Measurements from ENCODE around the gene SMURF1. TPM values are rescaled to one million over a fixed set of nuclear protein-coding genes. Genes with fewer than 3 reads are reported as not detected.

The SMURF1 gene
- total RNA-seq, 6 experiments from 2014 or later, result 8.8 to 14.1 (median 10.9) TPM

GRCh38 chr7:99096124-99096887 lies 47.6 kb downstream of the SMURF1 start:
- 30% methylated on average over 6 of the region's 6 CpGs for WGBS (ENCODE audit: insufficient coverage, low coverage, low lambda C conversion rate, missing lambda C conversion rate)
- H3K4me3 ChIP-seq, result no peak overlapping the region

GRCh38 chr7:99095698-99096097 lies 48.2 kb downstream of the SMURF1 start:
- Histone ChIP-seq H3K27me3 (no peaks in the 10 kb centered on the region), H3K4me3 (no peak overlapping the region), H3K9me3 (no peaks in the 10 kb centered on the region), H3K27ac (peak overlapping the region; percentile 45 to 86 (median 80)), H3K4me1 (peaks cover 0 to 62% (median 30%) of the 10 kb centered on the region in 4 donors), H3K36me3 (no peaks in the 10 kb centered on the region)
- ATAC-seq (peak in 2 of 4 donors; percentile 7 to 19), DNase-seq (no peak)
- WGBS (ENCODE audit: insufficient coverage, low coverage, low lambda C conversion rate, missing lambda C conversion rate), result 48% methylated on average over 2 of the region's 3 CpGs
- intact Hi-C loops (cut with DNase I), result no loop called here
- TF ChIP-seq, protein P1, sequence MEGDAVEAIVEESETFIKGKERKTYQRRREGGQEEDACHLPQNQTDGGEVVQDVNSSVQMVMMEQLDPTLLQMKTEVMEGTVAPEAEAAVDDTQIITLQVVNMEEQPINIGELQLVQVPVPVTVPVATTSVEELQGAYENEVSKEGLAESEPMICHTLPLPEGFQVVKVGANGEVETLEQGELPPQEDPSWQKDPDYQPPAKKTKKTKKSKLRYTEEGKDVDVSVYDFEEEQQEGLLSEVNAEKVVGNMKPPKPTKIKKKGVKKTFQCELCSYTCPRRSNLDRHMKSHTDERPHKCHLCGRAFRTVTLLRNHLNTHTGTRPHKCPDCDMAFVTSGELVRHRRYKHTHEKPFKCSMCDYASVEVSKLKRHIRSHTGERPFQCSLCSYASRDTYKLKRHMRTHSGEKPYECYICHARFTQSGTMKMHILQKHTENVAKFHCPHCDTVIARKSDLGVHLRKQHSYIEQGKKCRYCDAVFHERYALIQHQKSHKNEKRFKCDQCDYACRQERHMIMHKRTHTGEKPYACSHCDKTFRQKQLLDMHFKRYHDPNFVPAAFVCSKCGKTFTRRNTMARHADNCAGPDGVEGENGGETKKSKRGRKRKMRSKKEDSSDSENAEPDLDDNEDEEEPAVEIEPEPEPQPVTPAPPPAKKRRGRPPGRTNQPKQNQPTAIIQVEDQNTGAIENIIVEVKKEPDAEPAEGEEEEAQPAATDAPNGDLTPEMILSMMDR (IDR thresholded peaks at IDR 0.05), result no peak
- TF ChIP-seq POLR2A (IDR thresholded peaks at IDR 0.05), result no peak

More at GRCh38 chr7:99096124-99096887, 47.6 kb downstream of the SMURF1 start:
- Histone ChIP-seq H3K36me3 (no peaks in the 10 kb centered on the region), H3K27me3 (no peaks in the 10 kb centered on the region), H3K4me1 (peaks cover 0 to 59% (median 28%) of the 10 kb centered on the region in 4 donors), H3K9me3 (no peaks in the 10 kb centered on the region), H3K27ac (peak overlapping the region; percentile 45 to 86 (median 80))
- no peak for TF ChIP-seq POLR2A (IDR thresholded peaks at IDR 0.05)
- TF ChIP-seq, protein P1 (IDR thresholded peaks at IDR 0.05), result no peak
- DNase-seq (peak in 1 of 3 donors; percentile 59), ATAC-seq (peak; percentile 67 to 83 (median 71))
- intact Hi-C loops (cut with DNase I), result no loop called here

GRCh38 chr7:99094401-99094800 lies 49.5 kb downstream of the SMURF1 start:
- no peaks in the 10 kb centered on the region for H3K9me3 ChIP-seq
- peak overlapping the region in 1 of 3 donors; percentile 86 for H3K27ac ChIP-seq
- intact Hi-C loops (cut with DNase I), result no loop called here
- ATAC-seq, result no peak
- no peaks in the 10 kb centered on the region for H3K27me3 ChIP-seq
- TF ChIP-seq, protein P1 (IDR thresholded peaks at IDR 0.05), result no peak
- no peak for TF ChIP-seq POLR2A (IDR thresholded peaks at IDR 0.05)
- no peaks in the 10 kb centered on the region for H3K36me3 ChIP-seq
- peaks cover 0 to 69% (median 31%) of the 10 kb centered on the region in 4 donors for H3K4me1 ChIP-seq
- no peak for DNase-seq
- H3K4me3 ChIP-seq, result no peak overlapping the region

DNA sequence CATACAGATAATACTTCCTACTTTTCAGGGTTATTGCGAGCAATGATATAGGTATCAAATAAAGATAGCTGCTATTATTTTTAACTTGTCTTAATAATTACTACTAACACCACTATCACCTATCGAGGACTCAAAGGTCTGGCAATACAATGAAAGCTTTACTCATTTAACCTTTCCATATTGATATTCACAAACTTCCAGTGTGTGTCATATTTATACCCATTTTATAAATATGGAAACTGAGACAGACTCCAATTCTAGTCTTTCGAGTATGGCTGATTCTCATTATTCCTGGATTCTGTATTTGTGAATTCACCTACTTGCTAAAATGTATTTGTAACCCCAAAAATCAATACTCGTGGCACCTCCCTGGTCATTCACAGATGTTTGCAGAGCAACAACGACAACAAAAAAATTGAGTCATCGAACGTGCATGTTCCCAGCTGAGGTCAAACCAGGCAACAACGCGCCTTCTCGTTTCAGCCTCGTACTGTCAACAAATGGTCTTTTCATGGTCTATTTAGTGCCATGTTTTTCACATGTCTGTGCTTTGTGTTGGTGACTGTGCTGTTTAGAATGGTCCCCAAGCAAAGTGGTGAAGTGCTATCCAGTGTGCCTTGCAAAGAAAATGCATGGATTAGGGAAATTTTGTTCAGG lies 51.7 kb downstream of the SMURF1 start:
- peak; percentile 72 to 84 (median 76) for ATAC-seq
- no peak overlapping the region for H3K4me3 ChIP-seq
- H3K27me3 ChIP-seq, result no peaks in the 10 kb centered on the region
- TF ChIP-seq, protein P1 (IDR thresholded peaks at IDR 0.05), result no peak
- no peak for TF ChIP-seq POLR2A (IDR thresholded peaks at IDR 0.05)
- peaks cover 0 to 67% (median 26%) of the 10 kb centered on the region in 4 donors for H3K4me1 ChIP-seq
- intact Hi-C loops (cut with DNase I), result no loop called here
- H3K27ac ChIP-seq, result peak overlapping the region in 2 of 3 donors; percentile 64 to 69
- H3K36me3 ChIP-seq, result no peaks in the 10 kb centered on the region
- WGBS (ENCODE audit: insufficient coverage, low coverage, low lambda C conversion rate, missing lambda C conversion rate), result 47% methylated on average over 11 of the region's 11 CpGs
- H3K9me3 ChIP-seq, result no peaks in the 10 kb centered on the region
- DNase-seq, result peak; percentile 36 to 82 (median 65)
